SK-N-MC (cell line): ENCODE measurements around the gene IGF2R.

Experiments
- EZH2 ChIP-seq: fragments of 200-600 bp; sonication (generic); IDR thresholded peaks from one replicate; pipeline ENCODE4 v1.6.1; 2017; ENCODE audit warnings: antibody characterized with exemption
- POLR2AphosphoS5 ChIP-seq: IDR thresholded peaks from 2 replicates; pipeline ENCODE4 v1.6.1; 2012; ENCODE audit warnings: mild to moderate bottlenecking, low read depth, low read length, borderline replicate concordance

- TF ChIP-seq POLR2AphosphoS5 (no peak), EZH2 (no peak)
These were observed 36.3 kb downstream of the IGF2R start for GRCh38 chr6:160005211-160005610.
